ENCODE results near the gene SIGLEC1. TPM values are rescaled to one million over a fixed set of nuclear protein-coding genes. Genes with fewer than 3 reads are reported as not detected.
A peak's percentile ranks its signal among the peaks of the same experiment; 100 is the strongest.

SIGLEC1 gene
- total and polyA plus RNA-seq, 8 donors: 1.8 to 45.8 (median 2.6) TPM

DNA sequence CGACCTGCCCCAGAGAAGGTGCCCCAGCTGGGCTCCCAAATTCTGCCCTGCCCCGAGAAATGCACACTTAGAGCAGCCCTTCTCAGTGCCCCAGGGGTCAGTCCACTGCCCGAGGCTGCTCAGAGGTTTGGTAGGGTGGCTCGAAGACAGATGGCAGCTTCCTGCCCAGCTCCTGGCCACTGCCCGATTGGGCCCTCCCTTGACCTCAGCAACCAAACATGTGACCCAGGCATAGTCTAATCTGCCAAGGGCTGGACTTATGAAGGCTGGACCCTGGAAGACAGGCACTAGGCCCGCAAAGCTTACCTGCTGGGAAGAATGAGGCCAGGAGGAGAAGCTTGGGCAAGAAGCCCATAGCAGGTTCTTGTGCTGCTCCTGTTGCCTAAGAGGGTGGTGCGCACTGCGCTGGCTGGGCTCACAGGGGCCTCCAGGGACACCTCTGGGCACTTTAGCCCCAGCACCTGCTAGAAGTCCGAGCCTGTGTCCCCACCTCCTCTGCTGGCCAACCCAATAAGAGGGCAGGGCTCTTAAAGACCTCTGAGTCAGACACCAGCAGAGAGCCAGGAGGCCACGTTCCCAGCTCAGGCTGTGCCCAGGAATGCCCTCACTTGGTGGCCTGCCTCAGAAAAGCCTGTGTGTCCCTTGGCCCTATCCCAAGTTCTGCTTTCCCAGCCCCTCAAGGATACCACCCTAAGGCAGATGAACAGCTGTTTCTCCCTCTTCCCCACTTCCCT, 5.5 kb downstream of the SIGLEC1 start:
- no peak for DNase-seq
- no peak overlapping the region for H3K27ac ChIP-seq

DNA sequence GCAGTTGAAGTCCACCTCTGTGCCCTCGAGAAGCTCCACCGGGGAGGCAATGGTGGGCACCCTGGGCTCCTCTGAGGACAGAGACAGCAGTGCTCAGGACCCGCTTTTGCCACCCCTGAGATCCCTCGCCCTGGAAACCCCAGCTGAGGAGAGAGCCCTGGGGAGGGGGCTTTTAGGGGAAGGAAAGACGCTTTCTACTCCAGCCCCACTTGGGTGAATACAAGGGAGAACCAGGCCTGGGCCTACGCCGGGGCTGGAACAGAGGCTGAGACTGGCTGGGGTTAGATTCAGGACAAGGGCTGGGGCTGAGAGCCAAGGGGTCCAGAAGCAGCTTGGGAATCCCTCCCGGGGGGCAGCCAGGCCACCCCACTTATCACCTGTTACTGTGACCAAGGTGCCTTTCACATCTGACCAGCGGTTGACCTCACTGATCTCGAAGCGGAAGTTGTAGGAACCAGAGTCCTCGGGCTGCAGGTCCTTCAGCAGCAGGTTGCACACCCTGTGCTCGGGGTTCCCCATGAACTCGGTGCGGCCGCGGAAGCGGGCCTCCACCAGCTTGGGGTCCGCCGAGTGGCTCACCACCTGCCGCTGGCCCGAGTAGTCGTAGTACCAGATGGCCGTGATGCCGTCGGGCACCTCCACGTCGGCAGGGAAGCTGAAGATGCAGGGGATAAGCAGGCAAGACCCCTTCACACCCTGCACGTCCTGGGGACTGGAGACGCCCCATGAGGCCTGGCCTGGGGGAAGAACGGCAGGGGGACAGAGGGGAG, 6.2 kb downstream of the SIGLEC1 start:
- TF ChIP-seq, protein P1, sequence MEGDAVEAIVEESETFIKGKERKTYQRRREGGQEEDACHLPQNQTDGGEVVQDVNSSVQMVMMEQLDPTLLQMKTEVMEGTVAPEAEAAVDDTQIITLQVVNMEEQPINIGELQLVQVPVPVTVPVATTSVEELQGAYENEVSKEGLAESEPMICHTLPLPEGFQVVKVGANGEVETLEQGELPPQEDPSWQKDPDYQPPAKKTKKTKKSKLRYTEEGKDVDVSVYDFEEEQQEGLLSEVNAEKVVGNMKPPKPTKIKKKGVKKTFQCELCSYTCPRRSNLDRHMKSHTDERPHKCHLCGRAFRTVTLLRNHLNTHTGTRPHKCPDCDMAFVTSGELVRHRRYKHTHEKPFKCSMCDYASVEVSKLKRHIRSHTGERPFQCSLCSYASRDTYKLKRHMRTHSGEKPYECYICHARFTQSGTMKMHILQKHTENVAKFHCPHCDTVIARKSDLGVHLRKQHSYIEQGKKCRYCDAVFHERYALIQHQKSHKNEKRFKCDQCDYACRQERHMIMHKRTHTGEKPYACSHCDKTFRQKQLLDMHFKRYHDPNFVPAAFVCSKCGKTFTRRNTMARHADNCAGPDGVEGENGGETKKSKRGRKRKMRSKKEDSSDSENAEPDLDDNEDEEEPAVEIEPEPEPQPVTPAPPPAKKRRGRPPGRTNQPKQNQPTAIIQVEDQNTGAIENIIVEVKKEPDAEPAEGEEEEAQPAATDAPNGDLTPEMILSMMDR (IDR thresholded peaks at IDR 0.05): no peak
- ATAC-seq (no peak), DNase-seq (no peak)
- Histone ChIP-seq H3K9me3 (no peaks in the 10 kb centered on the region), H3K4me1 (peaks cover 6 to 14% of the 10 kb centered on the region in 2 donors), H3K36me3 (peaks cover 0 to 22% of the 10 kb centered on the region in 2 donors), H3K27me3 (no peaks in the 10 kb centered on the region), H3K27ac (no peak overlapping the region), H3K4me3 (no peak overlapping the region)
- intact Hi-C loops (cut with DNase I): no loop called here

More for the DNA sequence above, 5.5 kb downstream of the SIGLEC1 start:
- Histone ChIP-seq H3K27me3 (no peaks in the 10 kb centered on the region), H3K4me1 (peaks cover 6 to 20% of the 10 kb centered on the region in 2 donors), H3K4me3 (no peak overlapping the region), H3K9me3 (no peaks in the 10 kb centered on the region), H3K36me3 (peaks cover 0 to 22% of the 10 kb centered on the region in 2 donors)
- TF ChIP-seq, protein P1 (IDR thresholded peaks at IDR 0.05): no peak
- intact Hi-C loops (cut with DNase I): no loop called here
- peak; percentile 70 for ATAC-seq

DNA sequence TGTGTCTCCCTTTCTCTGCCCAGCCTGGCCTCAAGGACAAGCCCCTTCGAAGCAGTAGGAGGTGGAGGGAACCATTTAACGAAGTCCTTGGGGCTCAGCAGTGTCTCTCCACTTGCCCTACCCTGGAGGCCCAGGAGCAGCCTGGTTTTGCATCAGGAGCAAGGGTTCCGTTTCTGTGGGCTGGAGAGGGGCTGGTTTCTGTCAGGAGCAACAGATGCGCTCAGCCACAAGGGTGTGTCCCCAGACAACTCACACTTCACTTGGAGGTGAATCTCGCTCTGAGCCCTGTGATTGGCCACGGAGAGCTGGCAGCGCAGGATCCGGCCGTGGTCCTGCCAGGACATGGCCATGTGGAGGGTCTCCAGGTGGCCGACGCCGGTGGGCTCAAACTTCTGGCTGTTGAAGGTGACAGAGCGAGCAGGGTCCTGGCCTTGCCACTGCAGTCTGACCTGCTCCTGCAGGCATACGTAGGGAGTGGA, 6.9 kb downstream of the SIGLEC1 start:
- Histone ChIP-seq H3K4me1 (peaks cover 0 to 8% of the 10 kb centered on the region in 2 donors), H3K9me3 (no peaks in the 10 kb centered on the region), H3K27me3 (no peaks in the 10 kb centered on the region), H3K27ac (no peak overlapping the region), H3K4me3 (no peak overlapping the region), H3K36me3 (peaks cover 0 to 22% of the 10 kb centered on the region in 2 donors)
- DNase-seq (no peak), ATAC-seq (no peak)
- intact Hi-C loops (cut with DNase I): no loop called here
- TF ChIP-seq, protein P1 (IDR thresholded peaks at IDR 0.05): no peak

DNA sequence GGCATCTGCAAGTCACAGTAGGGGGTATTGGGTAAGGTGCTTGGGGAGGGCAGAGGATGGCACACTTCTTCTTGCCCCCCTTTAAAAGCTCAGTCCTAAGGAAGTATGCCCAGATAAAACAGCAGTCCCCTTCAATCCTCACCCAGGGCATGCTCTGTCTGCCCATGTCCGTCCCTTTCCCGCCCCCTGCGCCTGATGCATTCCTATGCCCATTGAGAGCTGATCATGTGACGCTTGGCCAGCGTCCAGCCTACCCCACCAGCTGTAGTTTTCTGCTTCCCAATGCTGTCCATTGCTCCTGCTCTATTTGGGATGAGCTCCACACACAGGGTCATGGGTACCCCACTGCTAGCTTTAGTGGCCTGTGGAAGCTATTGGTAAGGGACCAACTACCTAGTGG, 8.3 kb downstream of the SIGLEC1 start:
- intact Hi-C loops (cut with DNase I): no loop called here
- Histone ChIP-seq H3K4me1 (no peaks in the 10 kb centered on the region), H3K36me3 (peaks cover 0 to 28% of the 10 kb centered on the region in 2 donors), H3K27me3 (no peaks in the 10 kb centered on the region), H3K9me3 (no peaks in the 10 kb centered on the region), H3K27ac (no peak overlapping the region), H3K4me3 (no peak overlapping the region)
- DNase-seq: no peak
- no peak for ATAC-seq
- TF ChIP-seq, protein P1 (IDR thresholded peaks at IDR 0.05): no peak
